HEK293 (cell line): Measurements from ENCODE around the gene LDB1.

Experiments used
- BCL11B ChIP-seq: fragments of 450-650 bp; formaldehyde crosslinking; IDR thresholded peaks from 2 replicates; pipeline ENCODE4 v1.5.1; 2016; ENCODE audit warnings: low read depth, missing biosample characterization, missing genetic modification characterization
- KLF8 ChIP-seq: fragments of 450-650 bp; formaldehyde crosslinking; IDR thresholded peaks from 2 replicates; pipeline ENCODE4 v1.5.1; 2016; ENCODE audit warnings: missing biosample characterization, missing genetic modification characterization
- REPIN1 ChIP-seq: fragments of 450-650 bp; formaldehyde crosslinking; IDR thresholded peaks from 2 replicates; pipeline ENCODE4 v1.5.1; 2017; ENCODE audit warnings: missing biosample characterization, missing genetic modification characterization, low read depth
- SCRT2 ChIP-seq: fragments of 450-650 bp; formaldehyde crosslinking; IDR thresholded peaks from 2 replicates; pipeline ENCODE4 v1.5.1; 2016; ENCODE audit warnings: missing biosample characterization, missing genetic modification characterization
- SP3 ChIP-seq: fragments of 450-650 bp; formaldehyde crosslinking; IDR thresholded peaks from 2 replicates; pipeline ENCODE4 v1.5.1; 2016; ENCODE audit warnings: missing biosample characterization, missing genetic modification characterization
- TCF7L2 ChIP-seq: IDR thresholded peaks from 2 replicates; pipeline ENCODE4 v1.6.1; 2011; ENCODE audit warnings: low read depth, mild to moderate bottlenecking, inconsistent platforms, low read length, moderate library complexity, borderline replicate concordance
- WT1 ChIP-seq: fragments of 450-650 bp; formaldehyde crosslinking; IDR thresholded peaks from 2 replicates; pipeline ENCODE4 v1.5.1; 2016; ENCODE audit warnings: missing biosample characterization, missing genetic modification characterization
- YY2 ChIP-seq: fragments of 450-650 bp; formaldehyde crosslinking; IDR thresholded peaks from 2 replicates; pipeline ENCODE4 v1.5.1; 2016; ENCODE audit warnings: missing biosample characterization, missing genetic modification characterization
- ZBTB17 ChIP-seq: fragments of 450-650 bp; formaldehyde crosslinking; IDR thresholded peaks from 2 replicates; pipeline ENCODE4 v1.5.1; 2016; ENCODE audit warnings: missing biosample characterization, missing genetic modification characterization
- ZEB2 ChIP-seq: fragments of 450-650 bp; formaldehyde crosslinking; IDR thresholded peaks from 2 replicates; pipeline ENCODE4 v1.5.1; 2016; ENCODE audit warnings: missing biosample characterization, missing genetic modification characterization
- ZFHX2 ChIP-seq: fragments of 450-650 bp; formaldehyde crosslinking; conservative IDR thresholded peaks from 2 replicates; pipeline ENCODE4 v1.5.1; 2016; ENCODE audit warnings: missing biosample characterization, missing genetic modification characterization
- ZFP69B ChIP-seq: fragments of 450-650 bp; formaldehyde crosslinking; IDR thresholded peaks from 2 replicates; pipeline ENCODE4 v1.5.1; 2016; ENCODE audit warnings: missing biosample characterization, missing genetic modification characterization
- ZNF2 ChIP-seq: fragments of 450-650 bp; formaldehyde crosslinking; IDR thresholded peaks from 2 replicates; pipeline ENCODE4 v1.5.1; 2016; ENCODE audit warnings: missing biosample characterization, missing genetic modification characterization
- ZNF341 ChIP-seq: fragments of 450-650 bp; formaldehyde crosslinking; IDR thresholded peaks from 2 replicates; pipeline ENCODE4; 2016; ENCODE audit warnings: low read depth, missing biosample characterization, missing genetic modification characterization
- ZNF391 ChIP-seq: fragments of 450-650 bp; formaldehyde crosslinking; IDR thresholded peaks from 2 replicates; pipeline ENCODE4 v1.5.1; 2016; ENCODE audit warnings: low read depth, missing biosample characterization, missing genetic modification characterization, borderline replicate concordance
- ZNF423 ChIP-seq: fragments of 450-650 bp; formaldehyde crosslinking; IDR thresholded peaks from 2 replicates; pipeline ENCODE4 v1.5.1; 2016; ENCODE audit warnings: missing biosample characterization, missing genetic modification characterization
- ZNF596 ChIP-seq: fragments of 450-650 bp; IDR thresholded peaks from 2 replicates; pipeline ENCODE4 v1.5.0; 2018; ENCODE audit warnings: missing biosample characterization, mild to moderate bottlenecking, missing genetic modification characterization, moderate library complexity
- ZNF677 ChIP-seq: fragments of 450-650 bp; IDR thresholded peaks from 2 replicates; pipeline ENCODE4 v1.5.0; 2018; ENCODE audit warnings: missing biosample characterization, mild to moderate bottlenecking, missing genetic modification characterization, moderate library complexity
- ZSCAN23 ChIP-seq: fragments of 450-650 bp; formaldehyde crosslinking; IDR thresholded peaks from 2 replicates; pipeline ENCODE4 v1.5.1; 2016; ENCODE audit warnings: missing biosample characterization, missing genetic modification characterization
- TF ChIP-seq, protein P1 (sequence below): fragments of 450-650 bp; formaldehyde crosslinking; IDR thresholded peaks from 2 replicates; pipeline ENCODE4 v1.5.1; 2017; ENCODE audit warnings: missing biosample characterization, missing genetic modification characterization
- TF ChIP-seq, protein P2 (sequence below): fragments of 450-650 bp; formaldehyde crosslinking; IDR thresholded peaks from 2 replicates; pipeline ENCODE4 v1.5.1; 2016; ENCODE audit warnings: missing biosample characterization, missing genetic modification characterization
- TF ChIP-seq, protein P3 (sequence below): fragments of 450-650 bp; formaldehyde crosslinking; IDR thresholded peaks from 2 replicates; pipeline ENCODE4 v1.5.1; 2016; ENCODE audit warnings: missing biosample characterization, missing genetic modification characterization
- TF ChIP-seq, protein P4 (sequence below): fragments of 450-650 bp; formaldehyde crosslinking; IDR thresholded peaks from 2 replicates; pipeline ENCODE4 v1.5.1; 2016; ENCODE audit warnings: missing biosample characterization, missing genetic modification characterization
- TF ChIP-seq, protein P5 (sequence below): fragments of 450-650 bp; IDR thresholded peaks from 2 replicates; pipeline ENCODE4 v1.5.1; 2018; ENCODE audit warnings: missing biosample characterization, mild to moderate bottlenecking, missing genetic modification characterization
- TF ChIP-seq, protein P6 (sequence below): fragments of 450-650 bp; formaldehyde crosslinking; IDR thresholded peaks from 2 replicates; pipeline ENCODE4 v1.5.1; 2016; ENCODE audit warnings: missing biosample characterization, missing genetic modification characterization

The LDB1 gene

DNA sequence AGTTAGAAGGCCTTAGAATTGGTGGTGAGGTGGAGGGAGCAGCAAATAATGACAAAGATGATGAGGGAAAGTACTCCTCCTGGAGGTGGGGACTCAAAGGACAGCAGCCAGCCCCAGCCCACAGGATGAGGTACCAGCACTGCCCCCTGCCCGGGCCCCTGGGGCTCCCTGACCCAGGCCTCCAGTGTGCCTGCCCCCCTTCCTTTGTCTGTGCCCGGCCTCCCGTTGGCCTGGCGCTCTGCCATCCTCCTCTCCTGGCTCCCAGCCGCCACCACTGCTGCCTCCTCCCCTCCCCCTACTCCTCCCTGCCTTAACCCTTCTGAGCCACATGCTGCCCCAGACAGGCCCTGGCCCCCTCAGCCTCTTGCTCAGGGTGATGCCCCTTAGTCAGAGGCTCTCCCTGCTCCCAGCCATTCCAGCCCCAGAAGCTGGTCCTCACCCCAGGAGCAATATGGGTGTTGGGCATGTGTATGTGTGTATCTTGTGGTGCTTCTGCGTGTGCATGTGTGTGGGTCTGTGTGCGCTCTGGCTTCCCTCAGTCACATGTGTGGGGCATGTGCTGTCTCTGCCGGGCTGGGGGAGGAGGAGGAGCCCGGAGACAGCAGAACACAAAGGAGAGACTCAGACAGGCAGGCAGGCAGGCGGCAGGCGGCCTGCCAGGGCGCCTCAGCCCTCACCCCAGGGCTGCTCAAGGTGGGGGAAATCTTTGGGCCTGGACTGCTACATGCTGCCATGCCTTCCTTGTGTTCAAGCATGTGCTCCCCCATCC lies 2.6 kb downstream of the LDB1 start (continued):
- TF ChIP-seq ZNF596 (peak; percentile 53; the same call in 1 of the 2 replicates), ZNF677 (tag by site-specific recombination) (no peak), KLF8 (tag by site-specific recombination) (peak; percentile 57; the same call in 1 of the 2 replicates), ZEB2 (tag by site-specific recombination) (peak; percentile 91), YY2 (tag by site-specific recombination) (peak; percentile 48), ZNF423 (tag by site-specific recombination) (peak; percentile 98), WT1 (peak; percentile 94), ZNF391 (peak; percentile 80; the same call in 1 of the 2 replicates), ZFP69B (tag by site-specific recombination) (peak; percentile 77; the same call in 1 of the 2 replicates), TCF7L2 (no peak), BCL11B (tag by site-specific recombination) (0 out of 2 replicates have a peak, but pooled peaks have one; percentile 44), ZNF341 (tag by site-specific recombination) (peak; percentile 82), ZBTB17 (peak; percentile 100), ZSCAN23 (tag by site-specific recombination) (0 out of 2 replicates have a peak, but pooled peaks have one; percentile 35), REPIN1 (tag by site-specific recombination) (no peak), ZFHX2 (tag by site-specific recombination) (peak; percentile 73), SP3 (tag by site-specific recombination) (peak; percentile 89), ZNF2 (tag by site-specific recombination) (peak; percentile 91; the same call in 1 of the 2 replicates), SCRT2 (tag by site-specific recombination) (no peak)
- TF ChIP-seq, protein P1, sequence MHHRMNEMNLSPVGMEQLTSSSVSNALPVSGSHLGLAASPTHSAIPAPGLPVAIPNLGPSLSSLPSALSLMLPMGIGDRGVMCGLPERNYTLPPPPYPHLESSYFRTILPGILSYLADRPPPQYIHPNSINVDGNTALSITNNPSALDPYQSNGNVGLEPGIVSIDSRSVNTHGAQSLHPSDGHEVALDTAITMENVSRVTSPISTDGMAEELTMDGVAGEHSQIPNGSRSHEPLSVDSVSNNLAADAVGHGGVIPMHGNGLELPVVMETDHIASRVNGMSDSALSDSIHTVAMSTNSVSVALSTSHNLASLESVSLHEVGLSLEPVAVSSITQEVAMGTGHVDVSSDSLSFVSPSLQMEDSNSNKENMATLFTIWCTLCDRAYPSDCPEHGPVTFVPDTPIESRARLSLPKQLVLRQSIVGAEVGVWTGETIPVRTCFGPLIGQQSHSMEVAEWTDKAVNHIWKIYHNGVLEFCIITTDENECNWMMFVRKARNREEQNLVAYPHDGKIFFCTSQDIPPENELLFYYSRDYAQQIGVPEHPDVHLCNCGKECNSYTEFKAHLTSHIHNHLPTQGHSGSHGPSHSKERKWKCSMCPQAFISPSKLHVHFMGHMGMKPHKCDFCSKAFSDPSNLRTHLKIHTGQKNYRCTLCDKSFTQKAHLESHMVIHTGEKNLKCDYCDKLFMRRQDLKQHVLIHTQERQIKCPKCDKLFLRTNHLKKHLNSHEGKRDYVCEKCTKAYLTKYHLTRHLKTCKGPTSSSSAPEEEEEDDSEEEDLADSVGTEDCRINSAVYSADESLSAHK (tag by site-specific recombination) = peak; percentile 70
- TF ChIP-seq, protein P2, sequence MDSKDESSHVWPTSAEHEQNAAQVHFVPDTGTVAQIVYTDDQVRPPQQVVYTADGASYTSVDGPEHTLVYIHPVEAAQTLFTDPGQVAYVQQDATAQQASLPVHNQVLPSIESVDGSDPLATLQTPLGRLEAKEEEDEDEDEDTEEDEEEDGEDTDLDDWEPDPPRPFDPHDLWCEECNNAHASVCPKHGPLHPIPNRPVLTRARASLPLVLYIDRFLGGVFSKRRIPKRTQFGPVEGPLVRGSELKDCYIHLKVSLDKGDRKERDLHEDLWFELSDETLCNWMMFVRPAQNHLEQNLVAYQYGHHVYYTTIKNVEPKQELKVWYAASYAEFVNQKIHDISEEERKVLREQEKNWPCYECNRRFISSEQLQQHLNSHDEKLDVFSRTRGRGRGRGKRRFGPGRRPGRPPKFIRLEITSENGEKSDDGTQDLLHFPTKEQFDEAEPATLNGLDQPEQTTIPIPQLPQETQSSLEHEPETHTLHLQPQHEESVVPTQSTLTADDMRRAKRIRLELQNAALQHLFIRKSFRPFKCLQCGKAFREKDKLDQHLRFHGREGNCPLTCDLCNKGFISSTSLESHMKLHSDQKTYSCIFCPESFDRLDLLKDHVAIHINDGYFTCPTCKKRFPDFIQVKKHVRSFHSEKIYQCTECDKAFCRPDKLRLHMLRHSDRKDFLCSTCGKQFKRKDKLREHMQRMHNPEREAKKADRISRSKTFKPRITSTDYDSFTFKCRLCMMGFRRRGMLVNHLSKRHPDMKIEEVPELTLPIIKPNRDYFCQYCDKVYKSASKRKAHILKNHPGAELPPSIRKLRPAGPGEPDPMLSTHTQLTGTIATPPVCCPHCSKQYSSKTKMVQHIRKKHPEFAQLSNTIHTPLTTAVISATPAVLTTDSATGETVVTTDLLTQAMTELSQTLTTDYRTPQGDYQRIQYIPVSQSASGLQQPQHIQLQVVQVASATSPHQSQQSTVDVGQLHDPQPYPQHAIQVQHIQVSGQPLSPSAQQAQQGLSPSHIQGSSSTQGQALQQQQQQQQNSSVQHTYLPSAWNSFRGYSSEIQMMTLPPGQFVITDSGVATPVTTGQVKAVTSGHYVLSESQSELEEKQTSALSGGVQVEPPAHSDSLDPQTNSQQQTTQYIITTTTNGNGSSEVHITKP (tag by site-specific recombination) = peak; percentile 93
- TF ChIP-seq, protein P3, sequence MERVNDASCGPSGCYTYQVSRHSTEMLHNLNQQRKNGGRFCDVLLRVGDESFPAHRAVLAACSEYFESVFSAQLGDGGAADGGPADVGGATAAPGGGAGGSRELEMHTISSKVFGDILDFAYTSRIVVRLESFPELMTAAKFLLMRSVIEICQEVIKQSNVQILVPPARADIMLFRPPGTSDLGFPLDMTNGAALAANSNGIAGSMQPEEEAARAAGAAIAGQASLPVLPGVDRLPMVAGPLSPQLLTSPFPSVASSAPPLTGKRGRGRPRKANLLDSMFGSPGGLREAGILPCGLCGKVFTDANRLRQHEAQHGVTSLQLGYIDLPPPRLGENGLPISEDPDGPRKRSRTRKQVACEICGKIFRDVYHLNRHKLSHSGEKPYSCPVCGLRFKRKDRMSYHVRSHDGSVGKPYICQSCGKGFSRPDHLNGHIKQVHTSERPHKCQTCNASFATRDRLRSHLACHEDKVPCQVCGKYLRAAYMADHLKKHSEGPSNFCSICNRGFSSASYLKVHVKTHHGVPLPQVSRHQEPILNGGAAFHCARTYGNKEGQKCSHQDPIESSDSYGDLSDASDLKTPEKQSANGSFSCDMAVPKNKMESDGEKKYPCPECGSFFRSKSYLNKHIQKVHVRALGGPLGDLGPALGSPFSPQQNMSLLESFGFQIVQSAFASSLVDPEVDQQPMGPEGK (tag by site-specific recombination) = peak; percentile 97
- TF ChIP-seq, protein P4, sequence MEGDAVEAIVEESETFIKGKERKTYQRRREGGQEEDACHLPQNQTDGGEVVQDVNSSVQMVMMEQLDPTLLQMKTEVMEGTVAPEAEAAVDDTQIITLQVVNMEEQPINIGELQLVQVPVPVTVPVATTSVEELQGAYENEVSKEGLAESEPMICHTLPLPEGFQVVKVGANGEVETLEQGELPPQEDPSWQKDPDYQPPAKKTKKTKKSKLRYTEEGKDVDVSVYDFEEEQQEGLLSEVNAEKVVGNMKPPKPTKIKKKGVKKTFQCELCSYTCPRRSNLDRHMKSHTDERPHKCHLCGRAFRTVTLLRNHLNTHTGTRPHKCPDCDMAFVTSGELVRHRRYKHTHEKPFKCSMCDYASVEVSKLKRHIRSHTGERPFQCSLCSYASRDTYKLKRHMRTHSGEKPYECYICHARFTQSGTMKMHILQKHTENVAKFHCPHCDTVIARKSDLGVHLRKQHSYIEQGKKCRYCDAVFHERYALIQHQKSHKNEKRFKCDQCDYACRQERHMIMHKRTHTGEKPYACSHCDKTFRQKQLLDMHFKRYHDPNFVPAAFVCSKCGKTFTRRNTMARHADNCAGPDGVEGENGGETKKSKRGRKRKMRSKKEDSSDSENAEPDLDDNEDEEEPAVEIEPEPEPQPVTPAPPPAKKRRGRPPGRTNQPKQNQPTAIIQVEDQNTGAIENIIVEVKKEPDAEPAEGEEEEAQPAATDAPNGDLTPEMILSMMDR (tag by site-specific recombination) = peak; percentile 89
- TF ChIP-seq, protein P5, sequence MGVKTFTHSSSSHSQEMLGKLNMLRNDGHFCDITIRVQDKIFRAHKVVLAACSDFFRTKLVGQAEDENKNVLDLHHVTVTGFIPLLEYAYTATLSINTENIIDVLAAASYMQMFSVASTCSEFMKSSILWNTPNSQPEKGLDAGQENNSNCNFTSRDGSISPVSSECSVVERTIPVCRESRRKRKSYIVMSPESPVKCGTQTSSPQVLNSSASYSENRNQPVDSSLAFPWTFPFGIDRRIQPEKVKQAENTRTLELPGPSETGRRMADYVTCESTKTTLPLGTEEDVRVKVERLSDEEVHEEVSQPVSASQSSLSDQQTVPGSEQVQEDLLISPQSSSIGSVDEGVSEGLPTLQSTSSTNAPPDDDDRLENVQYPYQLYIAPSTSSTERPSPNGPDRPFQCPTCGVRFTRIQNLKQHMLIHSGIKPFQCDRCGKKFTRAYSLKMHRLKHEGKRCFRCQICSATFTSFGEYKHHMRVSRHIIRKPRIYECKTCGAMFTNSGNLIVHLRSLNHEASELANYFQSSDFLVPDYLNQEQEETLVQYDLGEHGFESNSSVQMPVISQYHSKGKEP (tag by site-specific recombination) = 0 out of 2 replicates have a peak, but pooled peaks have one; percentile 9
- TF ChIP-seq, protein P6, sequence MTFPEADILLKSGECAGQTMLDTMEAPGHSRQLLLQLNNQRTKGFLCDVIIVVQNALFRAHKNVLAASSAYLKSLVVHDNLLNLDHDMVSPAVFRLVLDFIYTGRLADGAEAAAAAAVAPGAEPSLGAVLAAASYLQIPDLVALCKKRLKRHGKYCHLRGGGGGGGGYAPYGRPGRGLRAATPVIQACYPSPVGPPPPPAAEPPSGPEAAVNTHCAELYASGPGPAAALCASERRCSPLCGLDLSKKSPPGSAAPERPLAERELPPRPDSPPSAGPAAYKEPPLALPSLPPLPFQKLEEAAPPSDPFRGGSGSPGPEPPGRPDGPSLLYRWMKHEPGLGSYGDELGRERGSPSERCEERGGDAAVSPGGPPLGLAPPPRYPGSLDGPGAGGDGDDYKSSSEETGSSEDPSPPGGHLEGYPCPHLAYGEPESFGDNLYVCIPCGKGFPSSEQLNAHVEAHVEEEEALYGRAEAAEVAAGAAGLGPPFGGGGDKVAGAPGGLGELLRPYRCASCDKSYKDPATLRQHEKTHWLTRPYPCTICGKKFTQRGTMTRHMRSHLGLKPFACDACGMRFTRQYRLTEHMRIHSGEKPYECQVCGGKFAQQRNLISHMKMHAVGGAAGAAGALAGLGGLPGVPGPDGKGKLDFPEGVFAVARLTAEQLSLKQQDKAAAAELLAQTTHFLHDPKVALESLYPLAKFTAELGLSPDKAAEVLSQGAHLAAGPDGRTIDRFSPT (tag by site-specific recombination) = peak; percentile 53; the same call in 1 of the 2 replicates
